Chondrocyte (in vitro differentiated cells): ENCODE measurements around the gene FABP6. TPM values are rescaled to one million over a fixed set of nuclear protein-coding genes. Genes with fewer than 3 reads are reported as not detected.

Source experiments
- DNase-seq: peaks from one replicate; pipeline ENCODE4 v3.0.0; 2021; ENCODE audit warnings: mixed read lengths, low spot score
- H3K27ac Mint-ChIP-seq: one replicate; pipeline ENCODE4 v1.8.0; 2021; ENCODE audit warnings: mild to moderate bottlenecking, moderate library complexity, mixed read lengths; ENCODE audit not compliant: unreplicated experiment
- H3K27me3 Mint-ChIP-seq: 2 replicates; pipeline ENCODE4 v1.8.0; 2021; ENCODE audit warnings: low read depth, mixed read lengths
- H3K36me3 Mint-ChIP-seq: 2 replicates; pipeline ENCODE4 v1.8.0; 2021; ENCODE audit warnings: low read depth, mixed read lengths
- H3K4me1 Mint-ChIP-seq: 2 replicates; pipeline ENCODE4 v1.8.0; 2021; ENCODE audit warnings: low read depth, mild to moderate bottlenecking, mixed read lengths
- H3K4me3 Mint-ChIP-seq: one replicate; pipeline ENCODE4 v1.8.0; 2021; ENCODE audit warnings: mild to moderate bottlenecking, moderate library complexity, mixed read lengths; ENCODE audit not compliant: unreplicated experiment
- H3K9me3 Mint-ChIP-seq: 2 replicates; pipeline ENCODE4 v1.8.0; 2021; ENCODE audit warnings: low read depth, mixed read lengths
- CTCF ChIP-seq: fragments of 200-600 bp; sonication (generic); IDR thresholded peaks from 2 replicates; pipeline ENCODE4 v1.5.0; 2021; ENCODE audit warnings: antibody characterized with exemption, mild to moderate bottlenecking, moderate library complexity
- total RNA-seq: library from RNA; stranded (reverse); gene quantifications from 3 replicates; pipeline ENCODE4 v1.2.1, GENCODE V29; 2021

The FABP6 gene
- total RNA-seq, 1 donor from 2014 or later: not detected

- Mint-ChIP-seq H3K4me3 (no peak overlapping the region), H3K36me3 (peaks cover 3% of the 10 kb centered on the region), H3K27ac (no peak overlapping the region), H3K4me1 (peaks cover 10% of the 10 kb centered on the region), H3K27me3 (no peaks in the 10 kb centered on the region), H3K9me3 (no peaks in the 10 kb centered on the region)
- no peak for TF ChIP-seq CTCF
- DNase-seq: no peak
These were observed 33.1 kb downstream of the FABP6 start for GRCh38 chr5:160262151-160263074.

GRCh38 chr5:160263326-160263855 lies 34.1 kb downstream of the FABP6 start:
- H3K27ac Mint-ChIP-seq: no peak overlapping the region
- TF ChIP-seq CTCF: no peak
- DNase-seq: no peak
- H3K27me3 Mint-ChIP-seq: no peaks in the 10 kb centered on the region
- H3K4me3 Mint-ChIP-seq: no peak overlapping the region
- peaks cover 1% of the 10 kb centered on the region for H3K36me3 Mint-ChIP-seq
- H3K4me1 Mint-ChIP-seq: peaks cover 10% of the 10 kb centered on the region
- no peaks in the 10 kb centered on the region for H3K9me3 Mint-ChIP-seq

GRCh38 chr5:160266044-160266443 lies 36.7 kb downstream of the FABP6 start:
- TF ChIP-seq CTCF: no peak
- H3K27ac Mint-ChIP-seq: no peak overlapping the region
- DNase-seq: no peak
- no peaks in the 10 kb centered on the region for H3K27me3 Mint-ChIP-seq
- H3K4me1 Mint-ChIP-seq: peaks cover 18% of the 10 kb centered on the region
- no peaks in the 10 kb centered on the region for H3K9me3 Mint-ChIP-seq
- H3K36me3 Mint-ChIP-seq: no peaks in the 10 kb centered on the region
- no peak overlapping the region for H3K4me3 Mint-ChIP-seq

DNA sequence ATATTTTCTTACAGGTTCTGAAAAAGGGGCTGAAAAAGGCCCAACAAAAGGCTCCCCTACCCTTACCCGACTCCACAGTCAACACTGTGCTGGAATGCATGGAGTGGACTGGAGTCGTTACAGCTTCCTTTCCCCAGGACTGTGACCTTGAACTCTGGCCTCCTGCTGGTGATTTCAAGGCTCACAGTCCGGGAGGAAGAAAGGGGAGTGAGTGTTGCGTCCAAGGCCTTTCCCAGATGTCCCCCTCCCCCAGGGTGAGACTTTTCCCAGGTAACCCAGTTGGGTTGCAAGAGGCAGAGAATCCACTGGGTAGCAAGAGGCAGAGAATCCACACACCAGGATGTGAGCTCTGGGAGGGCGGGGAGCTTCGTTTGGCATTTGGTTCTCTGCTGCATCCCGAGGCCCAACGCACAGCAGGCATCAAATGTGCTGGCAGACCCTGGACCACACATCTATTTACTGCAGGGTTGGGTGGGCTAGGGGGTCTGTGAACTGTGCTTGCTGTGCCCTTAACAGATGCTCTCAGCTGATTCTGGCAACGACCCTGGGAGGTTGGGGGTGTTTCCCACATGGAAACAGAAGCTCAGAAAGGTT lies 37.5 kb downstream of the FABP6 start:
- Mint-ChIP-seq H3K27ac (no peak overlapping the region), H3K27me3 (no peaks in the 10 kb centered on the region), H3K9me3 (no peaks in the 10 kb centered on the region), H3K4me1 (peaks cover 24% of the 10 kb centered on the region), H3K4me3 (no peak overlapping the region), H3K36me3 (no peaks in the 10 kb centered on the region)
- no peak for TF ChIP-seq CTCF
- no peak for DNase-seq

DNA sequence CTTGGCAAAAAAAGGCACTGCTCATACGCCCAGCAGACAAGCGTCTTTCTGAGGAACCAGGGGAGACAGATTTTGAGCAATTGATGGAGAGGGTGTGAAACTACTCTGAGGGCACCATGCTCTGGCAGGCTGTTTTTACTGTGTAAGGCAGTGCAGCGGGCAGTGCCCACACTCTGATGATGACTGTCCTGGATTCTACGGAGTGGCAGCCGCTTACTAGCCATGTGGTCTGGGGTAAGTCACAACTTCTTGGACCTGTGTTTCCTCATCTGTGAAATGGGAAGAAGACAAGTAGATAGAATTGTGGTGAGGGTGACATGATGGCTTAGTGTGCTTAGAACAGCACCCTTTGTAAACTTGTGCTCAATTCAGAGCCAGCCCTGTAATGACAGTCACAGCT lies 38.8 kb downstream of the FABP6 start:
- Mint-ChIP-seq H3K9me3 (no peaks in the 10 kb centered on the region), H3K27me3 (no peaks in the 10 kb centered on the region), H3K36me3 (no peaks in the 10 kb centered on the region), H3K27ac (no peak overlapping the region), H3K4me3 (no peak overlapping the region), H3K4me1 (peaks cover 23% of the 10 kb centered on the region)
- no peak for TF ChIP-seq CTCF
- DNase-seq: no peak
